Prostate gland (tissue), 2 donors: ENCODE measurements around the gene KCNQ1. TPM values are rescaled to one million over a fixed set of nuclear protein-coding genes. Genes with fewer than 3 reads are reported as not detected.

Source experiments
- DNase-seq: peaks from one replicate; pipeline ENCODE4 v3.0.0-alpha.2; 2019; ENCODE audit warnings: low spot score
- H3K27ac ChIP-seq, 2 donors: fragments of 200-600 bp; sonication (generic); 2 replicates each; pipeline ENCODE4 v1.5.1; 2017 to 2019
- H3K27me3 ChIP-seq: fragments of 200-600 bp; sonication (generic); replicated peaks from 2 replicates; pipeline ENCODE4 v1.5.1; 2019; ENCODE audit not compliant: insufficient read depth
- H3K36me3 ChIP-seq, 2 donors: fragments of 200-600 bp; sonication (generic); 1 replicate in 1 of 2; 2 replicates in 1 of 2; pipeline versions ENCODE4 v1.5.1 to v1.8.1; 2017 to 2019
- H3K4me1 ChIP-seq: fragments of 200-600 bp; sonication (generic); replicated peaks from 2 replicates; pipeline ENCODE4 v1.5.1; 2019
- H3K4me3 ChIP-seq, 2 donors: fragments of 200-600 bp; sonication (generic); 2 replicates each; pipeline ENCODE4 v1.5.1; 2017 to 2019
- H3K9me3 ChIP-seq: fragments of 200-600 bp; sonication (generic); 2 replicates; pipeline ENCODE4 v1.5.1; 2017
- POLR2A ChIP-seq: fragments of 450-650 bp; IDR thresholded peaks from one replicate; pipeline ENCODE4 v1.6.1; 2016; ENCODE audit warnings: antibody characterized with exemption, mild to moderate bottlenecking
- POLR2AphosphoS5 ChIP-seq: sonication (generic); formaldehyde crosslinking; IDR thresholded peaks from one replicate; pipeline ENCODE4 v1.6.1; 2017; ENCODE audit warnings: antibody characterized with exemption
- WGBS: methylation state at CpG from one replicate; pipeline ENCODE4 v1.1.5; 2018; 5-methylcytosine and 5-hydroxymethylcytosine counted together
- intact Hi-C: fragments of 100-400 bp; cut with DNase I; formaldehyde crosslinking; loops from one replicate; pipeline ENCODE4 v1.14.2; 2022
- total RNA-seq, 2 donors: library from RNA; depleted of rRNA; stranded (reverse); fragments of >200 nt; gene quantifications; one replicate each; pipeline ENCODE4 v1.1.0, GENCODE V29; 2016
- TF ChIP-seq, protein P1 (sequence below), 4 experiments: fragments of 200-600 bp in 2 of 4; fragments of 450-650 bp in 2 of 4; sonication (generic) in 2 of 4; IDR thresholded peaks; 1 replicate in 3 of 4; 2 replicates in 1 of 4; pipeline ENCODE4 v1.5.1; 2016 to 2019; ENCODE audit warnings: antibody characterized with exemption in 4 of 4, mild to moderate bottlenecking in 2 of 4, moderate library complexity in 2 of 4

Gene KCNQ1
- total RNA-seq, 2 donors from 2014 or later = 10.0 to 33.8 TPM

DNA sequence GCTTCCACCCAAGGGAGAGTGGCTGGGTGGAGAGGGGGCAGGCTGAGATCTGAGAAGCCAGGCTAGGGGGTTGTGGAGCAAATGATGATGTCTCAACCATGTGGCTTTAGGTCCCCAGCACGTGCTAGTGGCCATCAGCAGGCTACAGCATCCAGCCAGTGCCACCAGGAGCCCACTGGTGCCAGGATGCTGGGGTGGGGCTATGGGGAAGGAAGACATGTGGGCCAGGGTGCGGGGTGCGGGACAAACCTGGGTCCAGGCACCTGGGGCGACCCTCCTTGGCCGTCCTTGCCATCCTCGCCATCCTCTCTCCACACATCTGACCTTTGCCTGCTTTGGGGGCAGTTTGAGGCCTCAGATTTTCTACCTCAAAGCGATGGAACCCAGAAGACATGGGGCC lies 104.3 kb downstream of the KCNQ1 start:
- Histone ChIP-seq H3K27me3 (no peaks in the 10 kb centered on the region), H3K4me3 (no peak overlapping the region), H3K9me3 (no peaks in the 10 kb centered on the region), H3K4me1 (no peaks in the 10 kb centered on the region), H3K27ac (no peak overlapping the region), H3K36me3 (no peaks in the 10 kb centered on the region)
- intact Hi-C loops = no loop called here
- TF ChIP-seq POLR2AphosphoS5 = no peak
- no peak for TF ChIP-seq POLR2A
- TF ChIP-seq, protein P1, sequence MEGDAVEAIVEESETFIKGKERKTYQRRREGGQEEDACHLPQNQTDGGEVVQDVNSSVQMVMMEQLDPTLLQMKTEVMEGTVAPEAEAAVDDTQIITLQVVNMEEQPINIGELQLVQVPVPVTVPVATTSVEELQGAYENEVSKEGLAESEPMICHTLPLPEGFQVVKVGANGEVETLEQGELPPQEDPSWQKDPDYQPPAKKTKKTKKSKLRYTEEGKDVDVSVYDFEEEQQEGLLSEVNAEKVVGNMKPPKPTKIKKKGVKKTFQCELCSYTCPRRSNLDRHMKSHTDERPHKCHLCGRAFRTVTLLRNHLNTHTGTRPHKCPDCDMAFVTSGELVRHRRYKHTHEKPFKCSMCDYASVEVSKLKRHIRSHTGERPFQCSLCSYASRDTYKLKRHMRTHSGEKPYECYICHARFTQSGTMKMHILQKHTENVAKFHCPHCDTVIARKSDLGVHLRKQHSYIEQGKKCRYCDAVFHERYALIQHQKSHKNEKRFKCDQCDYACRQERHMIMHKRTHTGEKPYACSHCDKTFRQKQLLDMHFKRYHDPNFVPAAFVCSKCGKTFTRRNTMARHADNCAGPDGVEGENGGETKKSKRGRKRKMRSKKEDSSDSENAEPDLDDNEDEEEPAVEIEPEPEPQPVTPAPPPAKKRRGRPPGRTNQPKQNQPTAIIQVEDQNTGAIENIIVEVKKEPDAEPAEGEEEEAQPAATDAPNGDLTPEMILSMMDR (IDR thresholded peaks at IDR 0.05) = no peak
- 99% methylated on average over 7 of the region's 7 CpGs for WGBS
- no peak for DNase-seq

GRCh38 chr11:2549491-2549875 lies 104.7 kb downstream of the KCNQ1 start:
- TF ChIP-seq POLR2AphosphoS5 (no peak), POLR2A (no peak)
- TF ChIP-seq, protein P1 (IDR thresholded peaks at IDR 0.05) = no peak
- intact Hi-C loops = no loop called here
- Histone ChIP-seq H3K4me1 (no peaks in the 10 kb centered on the region), H3K9me3 (no peaks in the 10 kb centered on the region), H3K27me3 (no peaks in the 10 kb centered on the region), H3K36me3 (no peaks in the 10 kb centered on the region), H3K27ac (no peak overlapping the region), H3K4me3 (no peak overlapping the region)
- DNase-seq = no peak
- WGBS = 71% methylated on average over 12 of the region's 13 CpGs

GRCh38 chr11:2549876-2550605 lies 105.2 kb downstream of the KCNQ1 start:
- intact Hi-C loops = no loop called here
- 71% methylated on average over 36 of the region's 36 CpGs for WGBS
- no peak for TF ChIP-seq POLR2AphosphoS5
- TF ChIP-seq POLR2A = no peak
- TF ChIP-seq, protein P1 (IDR thresholded peaks at IDR 0.05) = no peak

GRCh38 chr11:2550606-2550970 lies 105.8 kb downstream of the KCNQ1 start:
- Histone ChIP-seq H3K4me1 (no peaks in the 10 kb centered on the region), H3K36me3 (no peaks in the 10 kb centered on the region), H3K9me3 (no peaks in the 10 kb centered on the region), H3K27ac (no peak overlapping the region), H3K27me3 (no peaks in the 10 kb centered on the region), H3K4me3 (no peak overlapping the region)
- DNase-seq = no peak
- intact Hi-C loops = no loop called here
- TF ChIP-seq, protein P1 (IDR thresholded peaks at IDR 0.05) = no peak
- no peak for TF ChIP-seq POLR2A
- TF ChIP-seq POLR2AphosphoS5 = no peak
- 81% methylated on average over 8 of the region's 8 CpGs for WGBS

More at GRCh38 chr11:2549876-2550605, 105.2 kb downstream of the KCNQ1 start:
- no peaks in the 10 kb centered on the region for H3K9me3 ChIP-seq
- no peak for DNase-seq
- no peaks in the 10 kb centered on the region for H3K27me3 ChIP-seq
- H3K4me3 ChIP-seq = no peak overlapping the region
- H3K27ac ChIP-seq = no peak overlapping the region
- H3K4me1 ChIP-seq = no peaks in the 10 kb centered on the region
- H3K36me3 ChIP-seq = no peaks in the 10 kb centered on the region

GRCh38 chr11:2551131-2551530 lies 106.3 kb downstream of the KCNQ1 start:
- intact Hi-C loops = no loop called here

More at GRCh38 chr11:2551131-2551530, 106.3 kb downstream of the KCNQ1 start:
- 91% methylated on average over 12 of the region's 12 CpGs for WGBS
- no peak for DNase-seq
- Histone ChIP-seq H3K4me3 (no peak overlapping the region), H3K4me1 (no peaks in the 10 kb centered on the region), H3K27me3 (no peaks in the 10 kb centered on the region), H3K36me3 (no peaks in the 10 kb centered on the region), H3K9me3 (no peaks in the 10 kb centered on the region), H3K27ac (no peak overlapping the region)
- TF ChIP-seq, protein P1 (IDR thresholded peaks at IDR 0.05) = no peak
- no peak for TF ChIP-seq POLR2AphosphoS5
- TF ChIP-seq POLR2A = no peak
